Measurements from ENCODE around the gene PSMD12.
A peak's percentile ranks its signal among the peaks of the same experiment; 100 is the strongest.

The PSMD12 gene

GRCh38 chr17:67377488-67378453, 11.4 kb upstream of the PSMD12 start:
- peak overlapping the region; percentile 72 for H3K4me3 ChIP-seq (ENCODE audit: low read depth, low read length)
- DNase-seq (ENCODE audit: low read depth), result peak; percentile 43
- peak; percentile 32 for TF ChIP-seq CTCF (conservative IDR thresholded peaks at IDR 0.05; ENCODE audit: low read depth, low read length)

- H3K4me3 ChIP-seq (ENCODE audit: low read depth, low read length), result peak within 1 kb of the TSS; percentile 72
- DNase-seq (ENCODE audit: low read depth), result peak; percentile 86
- TF ChIP-seq CTCF (conservative IDR thresholded peaks at IDR 0.05; ENCODE audit: low read depth, low read length), result no peak
Observed at GRCh38 chr17:67376737-67377487, 10.5 kb upstream of the PSMD12 start, which contains the start of gene PITPNC1. Gene PITPNC1 (plus strand): TSS chr17:67377281.

- peak overlapping the region; percentile 72 for H3K4me3 ChIP-seq (ENCODE audit: low read depth, low read length)
- peak; percentile 66 for DNase-seq (ENCODE audit: low read depth)
- no peak for TF ChIP-seq CTCF (conservative IDR thresholded peaks at IDR 0.05; ENCODE audit: low read depth, low read length)
Observed at GRCh38 chr17:67376415-67376736, 10.0 kb upstream of the PSMD12 start.

GRCh38 chr17:67375716-67376115, 9.3 kb upstream of the PSMD12 start:
- H3K4me3 ChIP-seq (ENCODE audit: low read depth, low read length), result no peak overlapping the region
- TF ChIP-seq CTCF (conservative IDR thresholded peaks at IDR 0.05; ENCODE audit: low read depth, low read length), result no peak
- no peak for DNase-seq (ENCODE audit: low read depth)

- TF ChIP-seq CTCF (conservative IDR thresholded peaks at IDR 0.05; ENCODE audit: low read depth, low read length), result no peak
- H3K4me3 ChIP-seq (ENCODE audit: low read depth, low read length), result no peak overlapping the region
Observed at GRCh38 chr17:67375054-67375427, 8.7 kb upstream of the PSMD12 start.

GRCh38 chr17:67374329-67375053, 8.1 kb upstream of the PSMD12 start:
- H3K4me3 ChIP-seq (ENCODE audit: low read depth, low read length), result no peak overlapping the region
- peak; percentile 90 for TF ChIP-seq CTCF (conservative IDR thresholded peaks at IDR 0.05; ENCODE audit: low read depth, low read length)
- peak; percentile 92 for DNase-seq (ENCODE audit: low read depth)

More at GRCh38 chr17:67375054-67375427, 8.7 kb upstream of the PSMD12 start:
- no peak for DNase-seq (ENCODE audit: low read depth)
